Heart left ventricle (tissue), 13 donors: ENCODE results near the gene PEAK1.

Experiments
- POLR2A ChIP-seq, 2 donors: fragments of 450-650 bp; IDR thresholded peaks; one replicate each; pipeline ENCODE4 v1.6.1; 2017; ENCODE audit warnings: antibody characterized with exemption in 2 of 2, mild to moderate bottlenecking in 2 of 2, moderate library complexity in 2 of 2
- TF ChIP-seq, protein P1 (sequence below), 12 donors: fragments of 200-600 bp; sonication (generic) in 4 of 12; IDR thresholded peaks; one replicate each; pipeline versions ENCODE4 v1.5.0 to v1.8.0; 2018 to 2022; ENCODE audit warnings: antibody characterized with exemption in 12 of 12, mild to moderate bottlenecking in 5 of 12
- donor health status: ischemic (EF 13 %, LVEDD 7.1; RV severe dilation, severe dysfunction).
- donor health status: DM: no; HTN: yes; CAD: no.
- donor health status: DM: no; HTN: no; CAD: no.
- donor health status: ischemic (EF 25% LVEDD 6.9; RV normal size, moderate dysfunction).
- donor health status: ischemic (EF 25% LVEDD 5.7; RV mildly dilated, moderate dysfunction).
- donor health status: ischemic (EF 35%, LVEDD 5.7; RV mildly dilated, moderate dysfunction).
- donor health status: nonischemic (EF 11% LVEDD 7.7; RV severe dilation, severe dysfunction).
- donor health status: DM: yes; HTN: yes; CAD: no.
- donor health status: PGD.
- donor health status: ischemic (EF 29% LVEDD 5.4; RV normal size, mild dysfunction).
- donor health status: nonischemic (EF 23%, LVEDD 6.1; RV moderate dilation, normal function).

GRCh38 chr15:77196381-77196780, 223.5 kb downstream of the PEAK1 start:
- TF ChIP-seq, protein P1, sequence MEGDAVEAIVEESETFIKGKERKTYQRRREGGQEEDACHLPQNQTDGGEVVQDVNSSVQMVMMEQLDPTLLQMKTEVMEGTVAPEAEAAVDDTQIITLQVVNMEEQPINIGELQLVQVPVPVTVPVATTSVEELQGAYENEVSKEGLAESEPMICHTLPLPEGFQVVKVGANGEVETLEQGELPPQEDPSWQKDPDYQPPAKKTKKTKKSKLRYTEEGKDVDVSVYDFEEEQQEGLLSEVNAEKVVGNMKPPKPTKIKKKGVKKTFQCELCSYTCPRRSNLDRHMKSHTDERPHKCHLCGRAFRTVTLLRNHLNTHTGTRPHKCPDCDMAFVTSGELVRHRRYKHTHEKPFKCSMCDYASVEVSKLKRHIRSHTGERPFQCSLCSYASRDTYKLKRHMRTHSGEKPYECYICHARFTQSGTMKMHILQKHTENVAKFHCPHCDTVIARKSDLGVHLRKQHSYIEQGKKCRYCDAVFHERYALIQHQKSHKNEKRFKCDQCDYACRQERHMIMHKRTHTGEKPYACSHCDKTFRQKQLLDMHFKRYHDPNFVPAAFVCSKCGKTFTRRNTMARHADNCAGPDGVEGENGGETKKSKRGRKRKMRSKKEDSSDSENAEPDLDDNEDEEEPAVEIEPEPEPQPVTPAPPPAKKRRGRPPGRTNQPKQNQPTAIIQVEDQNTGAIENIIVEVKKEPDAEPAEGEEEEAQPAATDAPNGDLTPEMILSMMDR (IDR thresholded peaks at IDR 0.05): no peak
- no peak for TF ChIP-seq POLR2A (IDR thresholded peaks at IDR 0.05)
